ENCODE data around the gene TMEM255B.

- no peak for TF ChIP-seq CTCF (IDR thresholded peaks at IDR 0.05; ENCODE audit: extremely low read depth in 1 of 2, insufficient read depth in 1 of 2, low read depth in 1 of 2, low read length in 2 of 2)
- no peak for TF ChIP-seq POLR2A (IDR thresholded peaks at IDR 0.05; ENCODE audit: low read depth, low read length)
- TF ChIP-seq POLR2AphosphoS5 (IDR thresholded peaks at IDR 0.05; ENCODE audit: insufficient read depth, low read depth, low read length): no peak
- no peak for TF ChIP-seq MAX (IDR thresholded peaks at IDR 0.05; ENCODE audit: insufficient read depth, insufficient read length)
- no peak for TF ChIP-seq EZH2 (IDR thresholded peaks at IDR 0.05; ENCODE audit: borderline replicate concordance, low read depth, low read length, severe bottlenecking)
These were observed 52.3 kb downstream of the TMEM255B start for GRCh38 chr13:113811081-113811928.
